NB4 (cell line): ENCODE measurements around the gene BCL11A.

Experiments used
- POLR2A ChIP-seq: IDR thresholded peaks from 2 replicates; pipeline ENCODE4 v1.6.1; 2011; ENCODE audit warnings: mild to moderate bottlenecking; ENCODE audit not compliant: insufficient read length; ENCODE audit errors: extremely low read depth
- TF ChIP-seq, protein P1 (sequence below): IDR thresholded peaks from one replicate; pipeline ENCODE4 v1.5.1; 2012; ENCODE audit warnings: low read depth, low read length
- TF ChIP-seq, protein P2 (sequence below): IDR thresholded peaks from 2 replicates; pipeline ENCODE4 v1.6.1; 2011; ENCODE audit warnings: low read depth, low read length

DNA sequence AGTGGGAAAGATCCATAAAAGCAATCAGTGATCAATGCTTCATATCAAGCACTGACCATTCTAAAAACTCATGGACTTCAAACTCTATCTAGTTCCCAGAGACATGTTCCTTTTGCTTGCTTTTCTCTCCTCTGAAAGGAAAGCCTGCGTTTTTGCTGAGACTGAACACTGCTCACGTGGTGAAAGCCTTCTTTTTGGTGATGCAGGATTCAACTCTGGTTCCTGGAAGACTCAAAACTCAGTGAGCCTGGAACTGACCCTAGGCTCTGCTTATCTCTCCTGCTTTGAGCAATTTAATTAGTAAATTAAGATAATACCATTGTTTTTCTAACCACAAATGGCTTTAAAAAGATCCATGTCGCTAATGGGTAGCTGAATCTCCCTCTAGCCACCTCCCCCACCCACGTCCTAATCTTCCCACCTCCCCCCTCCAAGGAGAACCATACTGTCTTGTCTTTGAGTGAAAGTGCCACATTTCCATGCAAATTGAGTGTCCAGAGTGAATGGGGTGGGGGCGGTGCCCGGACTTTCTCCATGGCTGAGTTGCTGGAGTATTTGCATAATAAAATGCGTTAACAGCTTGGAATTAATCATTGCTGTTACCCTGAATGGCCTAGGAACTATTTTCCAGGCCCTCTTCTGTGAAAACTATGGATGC lies 130.5 kb downstream of the BCL11A start:
- TF ChIP-seq, protein P1, sequence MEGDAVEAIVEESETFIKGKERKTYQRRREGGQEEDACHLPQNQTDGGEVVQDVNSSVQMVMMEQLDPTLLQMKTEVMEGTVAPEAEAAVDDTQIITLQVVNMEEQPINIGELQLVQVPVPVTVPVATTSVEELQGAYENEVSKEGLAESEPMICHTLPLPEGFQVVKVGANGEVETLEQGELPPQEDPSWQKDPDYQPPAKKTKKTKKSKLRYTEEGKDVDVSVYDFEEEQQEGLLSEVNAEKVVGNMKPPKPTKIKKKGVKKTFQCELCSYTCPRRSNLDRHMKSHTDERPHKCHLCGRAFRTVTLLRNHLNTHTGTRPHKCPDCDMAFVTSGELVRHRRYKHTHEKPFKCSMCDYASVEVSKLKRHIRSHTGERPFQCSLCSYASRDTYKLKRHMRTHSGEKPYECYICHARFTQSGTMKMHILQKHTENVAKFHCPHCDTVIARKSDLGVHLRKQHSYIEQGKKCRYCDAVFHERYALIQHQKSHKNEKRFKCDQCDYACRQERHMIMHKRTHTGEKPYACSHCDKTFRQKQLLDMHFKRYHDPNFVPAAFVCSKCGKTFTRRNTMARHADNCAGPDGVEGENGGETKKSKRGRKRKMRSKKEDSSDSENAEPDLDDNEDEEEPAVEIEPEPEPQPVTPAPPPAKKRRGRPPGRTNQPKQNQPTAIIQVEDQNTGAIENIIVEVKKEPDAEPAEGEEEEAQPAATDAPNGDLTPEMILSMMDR: no peak
- TF ChIP-seq POLR2A: no peak
- TF ChIP-seq, protein P2, sequence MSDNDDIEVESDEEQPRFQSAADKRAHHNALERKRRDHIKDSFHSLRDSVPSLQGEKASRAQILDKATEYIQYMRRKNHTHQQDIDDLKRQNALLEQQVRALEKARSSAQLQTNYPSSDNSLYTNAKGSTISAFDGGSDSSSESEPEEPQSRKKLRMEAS: no peak
